HEK293 (cell line): Measurements from ENCODE around the gene SLC44A5.

ENCODE experiments used
- CTCF ChIA-PET: fragments of 350-600 bp; formaldehyde crosslinking; extraction: SDS; loops from one replicate; lab custom pipeline; 2021; ENCODE audit warnings: antibody characterized with exemption; lab: Yijun Ruan, JAX
- POLR2A ChIA-PET: fragments of 300-600 bp; formaldehyde crosslinking; extraction: SDS; loops from one replicate; lab custom pipeline; 2020; ENCODE audit warnings: antibody characterized with exemption, inconsistent platforms; lab: Yijun Ruan, JAX
- H3K27ac ChIP-seq: fragments of 200-500 bp; sonication (Bioruptor generic); 2 replicates; pipeline ENCODE4 v1.5.1; 2014; ENCODE audit warnings: low read depth, low read length, control low read depth, inconsistent platforms; ENCODE audit errors: extremely low read depth
- H3K36me3 ChIP-seq, 2 experiments: fragments of 200-500 bp in 1 of 2; sonication (Bioruptor generic) in 1 of 2; 1 replicate in 1 of 2; 2 replicates in 1 of 2; pipeline ENCODE4 v1.5.1; 2014 to 2017; ENCODE audit warnings: inconsistent platforms in 2 of 2, low read length in 2 of 2; ENCODE audit not compliant: control insufficient read depth in 2 of 2, insufficient read depth in 1 of 2
- H3K4me1 ChIP-seq: fragments of 200-500 bp; sonication (Bioruptor generic); 2 replicates; pipeline ENCODE4 v1.5.1; 2014; ENCODE audit warnings: mild to moderate bottlenecking, low read length, inconsistent platforms; ENCODE audit not compliant: control insufficient read depth, insufficient read depth
- H3K4me3 ChIP-seq: 2 replicates; pipeline ENCODE4 v1.5.1; 2011; ENCODE audit warnings: low read depth, mild to moderate bottlenecking, control low read depth, low read length, moderate library complexity
- H3K9me3 ChIP-seq: fragments of 200-500 bp; sonication (Bioruptor generic); 2 replicates; pipeline ENCODE4 v1.5.1; 2014; ENCODE audit warnings: low read depth, low read length, inconsistent platforms; ENCODE audit not compliant: control insufficient read depth, insufficient read depth
- FEZF1 ChIP-seq: fragments of 450-650 bp; formaldehyde crosslinking; IDR thresholded peaks from 2 replicates; pipeline ENCODE4 v1.5.1; 2016; ENCODE audit warnings: missing biosample characterization, missing genetic modification characterization
- GFI1B ChIP-seq: fragments of 450-650 bp; formaldehyde crosslinking; IDR thresholded peaks from 2 replicates; pipeline ENCODE4 v1.5.1; 2016; ENCODE audit warnings: missing biosample characterization, missing genetic modification characterization
- KLF7 ChIP-seq: fragments of 450-650 bp; formaldehyde crosslinking; IDR thresholded peaks from 2 replicates; pipeline ENCODE4 v1.5.1; 2016; ENCODE audit warnings: missing biosample characterization, missing genetic modification characterization, borderline replicate concordance
- ZBTB26 ChIP-seq: fragments of 450-650 bp; formaldehyde crosslinking; optimal IDR thresholded peaks from 2 replicates; pipeline ENCODE3; 2016; ENCODE audit warnings: missing biosample characterization, mild to moderate bottlenecking, missing genetic modification characterization
- ZBTB48 ChIP-seq: fragments of 450-650 bp; formaldehyde crosslinking; IDR thresholded peaks from 2 replicates; pipeline ENCODE4 v1.5.1; 2016; ENCODE audit warnings: missing biosample characterization, missing genetic modification characterization
- ZBTB49 ChIP-seq: fragments of 450-650 bp; formaldehyde crosslinking; IDR thresholded peaks from 2 replicates; pipeline ENCODE4 v1.5.1; 2016; ENCODE audit warnings: missing biosample characterization, missing genetic modification characterization, low read depth
- ZIC2 ChIP-seq: fragments of 450-650 bp; formaldehyde crosslinking; IDR thresholded peaks from 2 replicates; pipeline ENCODE4 v1.5.1; 2016; ENCODE audit warnings: missing biosample characterization, missing genetic modification characterization
- ZNF335 ChIP-seq: fragments of 450-650 bp; formaldehyde crosslinking; conservative IDR thresholded peaks from 2 replicates; pipeline ENCODE4 v1.5.1; 2016; ENCODE audit warnings: missing biosample characterization, missing genetic modification characterization
- ZNF341 ChIP-seq: fragments of 450-650 bp; formaldehyde crosslinking; IDR thresholded peaks from 2 replicates; pipeline ENCODE4; 2016; ENCODE audit warnings: low read depth, missing biosample characterization, missing genetic modification characterization
- ZNF354C ChIP-seq: fragments of 450-650 bp; formaldehyde crosslinking; IDR thresholded peaks from 2 replicates; pipeline ENCODE4 v1.5.1; 2016; ENCODE audit warnings: missing biosample characterization, missing genetic modification characterization, low read depth, borderline replicate concordance
- ZNF416 ChIP-seq: fragments of 450-650 bp; formaldehyde crosslinking; IDR thresholded peaks from 2 replicates; pipeline ENCODE4 v1.5.1; 2016; ENCODE audit warnings: missing biosample characterization, missing genetic modification characterization
- ZNF449 ChIP-seq: fragments of 450-650 bp; formaldehyde crosslinking; IDR thresholded peaks from 2 replicates; pipeline ENCODE4 v1.5.1; 2017; ENCODE audit warnings: missing biosample characterization, mild to moderate bottlenecking, missing genetic modification characterization, moderate library complexity
- ZNF514 ChIP-seq: fragments of 450-650 bp; formaldehyde crosslinking; IDR thresholded peaks from 2 replicates; pipeline ENCODE4 v1.5.1; 2016; ENCODE audit warnings: missing biosample characterization, missing genetic modification characterization
- ZNF585B ChIP-seq: fragments of 450-650 bp; formaldehyde crosslinking; IDR thresholded peaks from 2 replicates; pipeline ENCODE4 v1.5.1; 2016; ENCODE audit warnings: missing biosample characterization, missing genetic modification characterization
- ZNF610 ChIP-seq: fragments of 450-650 bp; formaldehyde crosslinking; IDR thresholded peaks from 2 replicates; pipeline ENCODE4 v1.5.1; 2016; ENCODE audit warnings: missing biosample characterization, missing genetic modification characterization, borderline replicate concordance
- ZNF837 ChIP-seq: fragments of 450-650 bp; formaldehyde crosslinking; IDR thresholded peaks from 2 replicates; pipeline ENCODE4 v1.5.1; 2016; ENCODE audit warnings: missing biosample characterization, missing genetic modification characterization
- TF ChIP-seq, protein P1 (sequence below): fragments of 450-650 bp; formaldehyde crosslinking; IDR thresholded peaks from 2 replicates; pipeline ENCODE4 v1.5.0; 2017; ENCODE audit warnings: missing biosample characterization, missing genetic modification characterization, borderline replicate concordance
- TF ChIP-seq, protein P2 (sequence below): fragments of 450-650 bp; formaldehyde crosslinking; IDR thresholded peaks from 2 replicates; pipeline ENCODE4 v1.5.1; 2016; ENCODE audit warnings: missing biosample characterization, missing genetic modification characterization
- TF ChIP-seq, protein P3 (sequence below): fragments of 450-650 bp; formaldehyde crosslinking; IDR thresholded peaks from 2 replicates; pipeline ENCODE4 v1.5.1; 2016; ENCODE audit warnings: missing biosample characterization, missing genetic modification characterization

Gene SLC44A5

DNA sequence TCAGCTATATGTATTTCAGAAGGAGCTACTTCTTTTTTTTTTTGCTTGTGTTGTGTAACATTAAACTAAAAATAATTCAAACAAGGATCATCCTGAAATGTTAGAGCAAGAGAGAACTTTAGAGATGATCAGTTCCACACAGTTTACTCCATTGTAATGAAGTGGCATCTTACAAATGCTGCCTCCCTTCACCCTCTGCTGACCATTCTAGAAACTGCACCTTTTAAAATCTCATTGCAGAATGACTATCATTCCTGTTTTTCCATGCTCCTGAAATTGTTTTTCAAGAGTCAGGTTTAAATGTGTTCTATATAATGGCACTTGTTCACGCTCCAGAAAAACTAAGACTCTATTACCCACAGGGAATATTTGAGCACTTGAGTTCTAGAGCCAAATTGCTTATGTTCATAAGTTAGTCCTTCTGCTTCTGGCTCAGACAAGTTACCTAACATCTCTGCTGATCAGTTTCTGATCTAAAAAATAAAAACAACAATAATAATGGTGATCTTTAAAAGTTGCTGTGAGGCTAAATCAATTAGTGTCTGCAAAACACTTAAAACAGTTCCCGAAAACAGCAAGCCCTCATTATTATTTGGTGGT lies 21.5 kb upstream of the SLC44A5 start (continued):
- TF ChIP-seq, protein P1, sequence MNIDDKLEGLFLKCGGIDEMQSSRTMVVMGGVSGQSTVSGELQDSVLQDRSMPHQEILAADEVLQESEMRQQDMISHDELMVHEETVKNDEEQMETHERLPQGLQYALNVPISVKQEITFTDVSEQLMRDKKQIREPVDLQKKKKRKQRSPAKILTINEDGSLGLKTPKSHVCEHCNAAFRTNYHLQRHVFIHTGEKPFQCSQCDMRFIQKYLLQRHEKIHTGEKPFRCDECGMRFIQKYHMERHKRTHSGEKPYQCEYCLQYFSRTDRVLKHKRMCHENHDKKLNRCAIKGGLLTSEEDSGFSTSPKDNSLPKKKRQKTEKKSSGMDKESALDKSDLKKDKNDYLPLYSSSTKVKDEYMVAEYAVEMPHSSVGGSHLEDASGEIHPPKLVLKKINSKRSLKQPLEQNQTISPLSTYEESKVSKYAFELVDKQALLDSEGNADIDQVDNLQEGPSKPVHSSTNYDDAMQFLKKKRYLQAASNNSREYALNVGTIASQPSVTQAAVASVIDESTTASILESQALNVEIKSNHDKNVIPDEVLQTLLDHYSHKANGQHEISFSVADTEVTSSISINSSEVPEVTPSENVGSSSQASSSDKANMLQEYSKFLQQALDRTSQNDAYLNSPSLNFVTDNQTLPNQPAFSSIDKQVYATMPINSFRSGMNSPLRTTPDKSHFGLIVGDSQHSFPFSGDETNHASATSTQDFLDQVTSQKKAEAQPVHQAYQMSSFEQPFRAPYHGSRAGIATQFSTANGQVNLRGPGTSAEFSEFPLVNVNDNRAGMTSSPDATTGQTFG (tag by site-specific recombination) = no peak
- TF ChIP-seq ZNF514 (tag by site-specific recombination) (no peak), ZNF585B (no peak), ZNF610 (tag by site-specific recombination) (no peak)

GRCh38 chr1:75630998-75631397 lies 20.1 kb upstream of the SLC44A5 start:
- Histone ChIP-seq H3K27ac (no peak overlapping the region), H3K36me3 (no peaks in the 10 kb centered on the region), H3K4me3 (no peak overlapping the region), H3K4me1 (peaks cover 3% of the 10 kb centered on the region; the same call in 1 of the 2 replicates), H3K9me3 (no peaks in the 10 kb centered on the region)
- TF ChIP-seq ZNF449 (tag by site-specific recombination) (no peak), ZNF837 (tag by site-specific recombination) (no peak), ZBTB48 (no peak), FEZF1 (no peak), GFI1B (tag by site-specific recombination) (no peak), KLF7 (no peak)
- TF ChIP-seq, protein P2, sequence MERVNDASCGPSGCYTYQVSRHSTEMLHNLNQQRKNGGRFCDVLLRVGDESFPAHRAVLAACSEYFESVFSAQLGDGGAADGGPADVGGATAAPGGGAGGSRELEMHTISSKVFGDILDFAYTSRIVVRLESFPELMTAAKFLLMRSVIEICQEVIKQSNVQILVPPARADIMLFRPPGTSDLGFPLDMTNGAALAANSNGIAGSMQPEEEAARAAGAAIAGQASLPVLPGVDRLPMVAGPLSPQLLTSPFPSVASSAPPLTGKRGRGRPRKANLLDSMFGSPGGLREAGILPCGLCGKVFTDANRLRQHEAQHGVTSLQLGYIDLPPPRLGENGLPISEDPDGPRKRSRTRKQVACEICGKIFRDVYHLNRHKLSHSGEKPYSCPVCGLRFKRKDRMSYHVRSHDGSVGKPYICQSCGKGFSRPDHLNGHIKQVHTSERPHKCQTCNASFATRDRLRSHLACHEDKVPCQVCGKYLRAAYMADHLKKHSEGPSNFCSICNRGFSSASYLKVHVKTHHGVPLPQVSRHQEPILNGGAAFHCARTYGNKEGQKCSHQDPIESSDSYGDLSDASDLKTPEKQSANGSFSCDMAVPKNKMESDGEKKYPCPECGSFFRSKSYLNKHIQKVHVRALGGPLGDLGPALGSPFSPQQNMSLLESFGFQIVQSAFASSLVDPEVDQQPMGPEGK (tag by site-specific recombination) = no peak
- TF ChIP-seq, protein P3, sequence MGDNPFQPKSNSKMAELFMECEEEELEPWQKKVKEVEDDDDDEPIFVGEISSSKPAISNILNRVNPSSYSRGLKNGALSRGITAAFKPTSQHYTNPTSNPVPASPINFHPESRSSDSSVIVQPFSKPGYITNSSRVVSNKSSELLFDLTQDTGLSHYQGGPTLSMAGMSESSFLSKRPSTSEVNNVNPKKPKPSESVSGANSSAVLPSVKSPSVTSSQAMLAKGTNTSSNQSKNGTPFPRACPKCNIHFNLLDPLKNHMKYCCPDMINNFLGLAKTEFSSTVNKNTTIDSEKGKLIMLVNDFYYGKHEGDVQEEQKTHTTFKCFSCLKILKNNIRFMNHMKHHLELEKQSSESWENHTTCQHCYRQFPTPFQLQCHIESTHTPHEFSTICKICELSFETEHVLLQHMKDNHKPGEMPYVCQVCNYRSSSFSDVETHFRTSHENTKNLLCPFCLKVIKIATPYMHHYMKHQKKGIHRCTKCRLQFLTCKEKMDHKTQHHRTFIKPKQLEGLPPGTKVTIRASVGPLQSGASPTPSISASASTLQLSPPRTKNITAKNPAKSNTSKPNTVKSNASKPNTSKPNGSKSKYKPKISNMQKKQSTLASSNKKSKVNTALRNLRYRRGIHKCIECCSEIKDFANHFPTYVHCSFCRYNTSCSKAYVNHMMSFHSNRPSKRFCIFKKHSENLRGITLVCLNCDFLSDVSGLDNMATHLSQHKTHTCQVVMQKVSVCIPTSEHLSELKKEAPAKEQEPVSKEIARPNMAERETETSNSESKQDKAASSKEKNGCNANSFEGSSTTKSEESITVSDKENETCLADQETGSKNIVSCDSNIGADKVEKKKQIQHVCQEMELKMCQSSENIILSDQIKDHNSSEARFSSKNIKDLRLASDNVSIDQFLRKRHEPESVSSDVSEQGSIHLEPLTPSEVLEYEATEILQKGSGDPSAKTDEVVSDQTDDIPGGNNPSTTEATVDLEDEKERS = no peak
- ChIA-PET POLR2A (no interaction called here), CTCF (interaction anchor here (0.6 to 3.3 kb wide), 7 partner anchors 10 to 397 kb away, joined by 3 to 27 read pairs (median 15); no protein-coding TSS in a partner anchor)

DNA sequence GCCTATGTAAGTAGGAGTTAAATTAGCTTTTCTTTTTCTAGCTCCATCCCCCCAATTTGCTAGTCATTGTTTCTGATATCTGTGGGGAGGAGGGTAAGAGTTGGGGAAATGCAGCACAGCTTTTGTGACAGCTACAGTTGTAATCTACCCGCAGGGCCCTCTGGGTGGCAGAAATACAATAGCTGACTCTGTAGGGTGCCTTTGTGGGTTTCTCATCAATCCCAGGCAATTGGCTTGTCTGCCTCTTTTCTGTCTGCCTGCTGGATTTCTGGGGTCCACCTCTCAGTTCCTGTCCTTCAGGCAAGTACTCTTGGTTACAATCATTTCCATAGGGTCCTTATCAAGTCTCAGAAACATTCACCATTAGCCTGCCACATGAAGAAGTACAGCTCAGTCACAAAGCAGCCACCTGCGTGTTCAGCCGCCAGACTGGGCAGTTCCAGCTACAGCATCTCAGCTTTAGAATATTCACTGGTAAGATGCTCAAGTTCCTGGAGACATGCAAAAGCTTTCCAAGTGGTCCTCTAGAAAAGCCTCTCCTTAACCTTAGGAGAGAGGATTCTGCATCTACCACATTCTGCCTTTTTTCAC lies 19.2 kb upstream of the SLC44A5 start:
- ChIA-PET CTCF (interaction anchor here (0.6 to 3.3 kb wide), 8 partner anchors 8 to 397 kb away, joined by 3 to 27 read pairs (median 6); no protein-coding TSS in a partner anchor), POLR2A (no interaction called here)
- Histone ChIP-seq H3K9me3 (no peaks in the 10 kb centered on the region), H3K4me1 (peaks cover 3% of the 10 kb centered on the region; the same call in 1 of the 2 replicates), H3K27ac (no peak overlapping the region), H3K36me3 (no peaks in the 10 kb centered on the region), H3K4me3 (no peak overlapping the region)
- peak; percentile 48 for TF ChIP-seq ZIC2 (tag by site-specific recombination)
- TF ChIP-seq ZNF335 (tag by site-specific recombination) = peak; percentile 94
- no peak for TF ChIP-seq ZNF416 (tag by site-specific recombination)
- TF ChIP-seq ZBTB26 (tag by site-specific recombination) = no peak
- peak; percentile 42 for TF ChIP-seq ZNF341 (tag by site-specific recombination)
- no peak for TF ChIP-seq ZBTB49 (tag by site-specific recombination)
- TF ChIP-seq ZNF354C (tag by site-specific recombination) = no peak
